ENCODE results near the gene TNS1. TPM values are rescaled to one million over a fixed set of nuclear protein-coding genes. Genes with fewer than 3 reads are reported as not detected.
A peak's percentile ranks its signal among the peaks of the same experiment; 100 is the strongest.

Gene TNS1
- total and polyA plus RNA-seq, 4 donors: 46.9 to 64.5 (median 58.1) TPM

GRCh38 chr2:218002143-218002844 lies 501 bp downstream of the TNS1 start:
- H3K36me3 ChIP-seq (ENCODE audit: control insufficient read depth, insufficient read depth, low read length): peaks cover 11% of the 10 kb centered on the region
- 22% methylated on average over 5 of the region's 12 CpGs for WGBS (ENCODE audit: insufficient coverage)
- DNase-seq (ENCODE audit: low read depth in 4 of 6, low spot score in 6 of 6): no peak
- H3K27me3 ChIP-seq (ENCODE audit: control insufficient read depth, insufficient read depth, low read length): no peaks in the 10 kb centered on the region
- peaks cover 74% of the 10 kb centered on the region for H3K4me1 ChIP-seq (ENCODE audit: control insufficient read depth, insufficient read depth, low read length)
- peak overlapping the region; percentile 83 for H3K27ac ChIP-seq (ENCODE audit: low read depth, low read length)
- no peaks in the 10 kb centered on the region for H3K9me3 ChIP-seq (ENCODE audit: control insufficient read depth, insufficient read depth, low read length)
- H3K4me3 ChIP-seq (ENCODE audit: low read depth, low read length): peak overlapping the region; percentile 31

GRCh38 chr2:218001629-218002028 lies 1.2 kb downstream of the TNS1 start:
- Histone ChIP-seq H3K27me3 (ENCODE audit: control insufficient read depth, insufficient read depth, low read length) (no peaks in the 10 kb centered on the region), H3K4me3 (ENCODE audit: low read depth, low read length) (peak overlapping the region; percentile 29)
- 48% methylated on average over 4 of the region's 4 CpGs for WGBS (ENCODE audit: insufficient coverage)

GRCh38 chr2:218000136-218000535 lies 2.7 kb downstream of the TNS1 start:
- Histone ChIP-seq H3K27me3 (ENCODE audit: control insufficient read depth, insufficient read depth, low read length) (no peaks in the 10 kb centered on the region), H3K9me3 (ENCODE audit: control insufficient read depth, insufficient read depth, low read length) (no peaks in the 10 kb centered on the region), H3K27ac (ENCODE audit: low read depth, low read length) (peak overlapping the region; percentile 30), H3K4me3 (ENCODE audit: low read depth, low read length) (no peak overlapping the region), H3K36me3 (ENCODE audit: control insufficient read depth, insufficient read depth, low read length) (peaks cover 5% of the 10 kb centered on the region), H3K4me1 (ENCODE audit: control insufficient read depth, insufficient read depth, low read length) (peaks cover 74% of the 10 kb centered on the region)
- no peak for DNase-seq (ENCODE audit: low read depth in 4 of 6, low spot score in 6 of 6)

More at GRCh38 chr2:218001629-218002028, 1.2 kb downstream of the TNS1 start:
- no peak for DNase-seq (ENCODE audit: low read depth in 4 of 6, low spot score in 6 of 6)
- peak overlapping the region; percentile 45 for H3K27ac ChIP-seq (ENCODE audit: low read depth, low read length)
- H3K9me3 ChIP-seq (ENCODE audit: control insufficient read depth, insufficient read depth, low read length): no peaks in the 10 kb centered on the region
- peaks cover 11% of the 10 kb centered on the region for H3K36me3 ChIP-seq (ENCODE audit: control insufficient read depth, insufficient read depth, low read length)
- peaks cover 73% of the 10 kb centered on the region for H3K4me1 ChIP-seq (ENCODE audit: control insufficient read depth, insufficient read depth, low read length)

GRCh38 chr2:217999595-217999959 lies 3.2 kb downstream of the TNS1 start:
- Histone ChIP-seq H3K27ac (ENCODE audit: low read depth, low read length) (peak overlapping the region; percentile 30), H3K4me1 (ENCODE audit: control insufficient read depth, insufficient read depth, low read length) (peaks cover 71% of the 10 kb centered on the region)
- 47% methylated on average over 4 of the region's 4 CpGs for WGBS (ENCODE audit: insufficient coverage)

GRCh38 chr2:217998926-217999594 lies 3.7 kb downstream of the TNS1 start:
- no peak for DNase-seq (ENCODE audit: low read depth in 4 of 6, low spot score in 6 of 6)
- H3K27me3 ChIP-seq (ENCODE audit: control insufficient read depth, insufficient read depth, low read length): no peaks in the 10 kb centered on the region
- no peaks in the 10 kb centered on the region for H3K9me3 ChIP-seq (ENCODE audit: control insufficient read depth, insufficient read depth, low read length)
- peaks cover 10% of the 10 kb centered on the region for H3K36me3 ChIP-seq (ENCODE audit: control insufficient read depth, insufficient read depth, low read length)
- WGBS (ENCODE audit: insufficient coverage): 68% methylated on average over 5 of the region's 10 CpGs
- peaks cover 70% of the 10 kb centered on the region for H3K4me1 ChIP-seq (ENCODE audit: control insufficient read depth, insufficient read depth, low read length)
- H3K4me3 ChIP-seq (ENCODE audit: low read depth, low read length): no peak overlapping the region
- H3K27ac ChIP-seq (ENCODE audit: low read depth, low read length): no peak overlapping the region

More at GRCh38 chr2:217999595-217999959, 3.2 kb downstream of the TNS1 start:
- no peak for DNase-seq (ENCODE audit: low read depth in 4 of 6, low spot score in 6 of 6)
- H3K4me3 ChIP-seq (ENCODE audit: low read depth, low read length): no peak overlapping the region
- no peaks in the 10 kb centered on the region for H3K9me3 ChIP-seq (ENCODE audit: control insufficient read depth, insufficient read depth, low read length)
- H3K27me3 ChIP-seq (ENCODE audit: control insufficient read depth, insufficient read depth, low read length): no peaks in the 10 kb centered on the region
- peaks cover 6% of the 10 kb centered on the region for H3K36me3 ChIP-seq (ENCODE audit: control insufficient read depth, insufficient read depth, low read length)

- Histone ChIP-seq H3K4me3 (ENCODE audit: low read depth, low read length) (no peak overlapping the region), H3K27ac (ENCODE audit: low read depth, low read length) (no peak overlapping the region), H3K4me1 (ENCODE audit: control insufficient read depth, insufficient read depth, low read length) (peaks cover 58% of the 10 kb centered on the region), H3K27me3 (ENCODE audit: control insufficient read depth, insufficient read depth, low read length) (no peaks in the 10 kb centered on the region), H3K36me3 (ENCODE audit: control insufficient read depth, insufficient read depth, low read length) (peaks cover 8% of the 10 kb centered on the region), H3K9me3 (ENCODE audit: control insufficient read depth, insufficient read depth, low read length) (no peaks in the 10 kb centered on the region)
- DNase-seq (ENCODE audit: low read depth in 4 of 6, low spot score in 6 of 6): no peak
- 86% methylated on average over 11 of the region's 11 CpGs for WGBS (ENCODE audit: insufficient coverage)
These were observed 5.3 kb downstream of the TNS1 start for GRCh38 chr2:217997510-217997909.

GRCh38 chr2:217996361-217996760 lies 6.4 kb downstream of the TNS1 start:
- Histone ChIP-seq H3K27ac (ENCODE audit: low read depth, low read length) (peak overlapping the region; percentile 27), H3K4me3 (ENCODE audit: low read depth, low read length) (no peak overlapping the region), H3K4me1 (ENCODE audit: control insufficient read depth, insufficient read depth, low read length) (peaks cover 47% of the 10 kb centered on the region), H3K27me3 (ENCODE audit: control insufficient read depth, insufficient read depth, low read length) (no peaks in the 10 kb centered on the region), H3K9me3 (ENCODE audit: control insufficient read depth, insufficient read depth, low read length) (no peaks in the 10 kb centered on the region), H3K36me3 (ENCODE audit: control insufficient read depth, insufficient read depth, low read length) (peaks cover 8% of the 10 kb centered on the region)
- 86% methylated on average over 7 of the region's 7 CpGs for WGBS (ENCODE audit: insufficient coverage)
- DNase-seq (ENCODE audit: low read depth in 4 of 6, low spot score in 6 of 6): no peak

- DNase-seq (ENCODE audit: low read depth in 4 of 6, low spot score in 6 of 6): no peak
- WGBS (ENCODE audit: insufficient coverage): 17% methylated on average over 2 of the region's 8 CpGs
- H3K36me3 ChIP-seq (ENCODE audit: control insufficient read depth, insufficient read depth, low read length): peaks cover 12% of the 10 kb centered on the region
- H3K9me3 ChIP-seq (ENCODE audit: control insufficient read depth, insufficient read depth, low read length): no peaks in the 10 kb centered on the region
- H3K4me1 ChIP-seq (ENCODE audit: control insufficient read depth, insufficient read depth, low read length): peaks cover 48% of the 10 kb centered on the region
- no peak overlapping the region for H3K4me3 ChIP-seq (ENCODE audit: low read depth, low read length)
- no peaks in the 10 kb centered on the region for H3K27me3 ChIP-seq (ENCODE audit: control insufficient read depth, insufficient read depth, low read length)
- H3K27ac ChIP-seq (ENCODE audit: low read depth, low read length): peak overlapping the region; percentile 27
These were observed 7.0 kb downstream of the TNS1 start for GRCh38 chr2:217995731-217996231.

GRCh38 chr2:217994776-217995274 lies 8.0 kb downstream of the TNS1 start:
- H3K4me1 ChIP-seq (ENCODE audit: control insufficient read depth, insufficient read depth, low read length): peaks cover 40% of the 10 kb centered on the region
- WGBS (ENCODE audit: insufficient coverage): 92% methylated on average over 3 of the region's 4 CpGs
- no peak overlapping the region for H3K27ac ChIP-seq (ENCODE audit: low read depth, low read length)

More at GRCh38 chr2:217994776-217995274, 8.0 kb downstream of the TNS1 start:
- Histone ChIP-seq H3K27me3 (ENCODE audit: control insufficient read depth, insufficient read depth, low read length) (no peaks in the 10 kb centered on the region), H3K4me3 (ENCODE audit: low read depth, low read length) (no peak overlapping the region), H3K9me3 (ENCODE audit: control insufficient read depth, insufficient read depth, low read length) (no peaks in the 10 kb centered on the region), H3K36me3 (ENCODE audit: control insufficient read depth, insufficient read depth, low read length) (peaks cover 21% of the 10 kb centered on the region)
- no peak for DNase-seq (ENCODE audit: low read depth in 4 of 6, low spot score in 6 of 6)

Data from spinal cord (tissue), 10 donors.